HepG2 (cell line): ENCODE results near the gene MKNK1. TPM values are rescaled to one million over a fixed set of nuclear protein-coding genes. Genes with fewer than 3 reads are reported as not detected.

ENCODE experiments used
- E2F2 ChIP-seq: sonication (generic); formaldehyde crosslinking; IDR thresholded peaks from 2 replicates; pipeline ENCODE4 v1.4.0; 2020; ENCODE audit warnings: missing genetic modification reagents, borderline replicate concordance
- EP300 ChIP-seq, 3 experiments: sonication (generic) in 1 of 3; formaldehyde crosslinking in 1 of 3; IDR thresholded peaks; 2 replicates each; pipeline versions ENCODE4 v1.5.1 to v1.6.1; 2011 to 2020; ENCODE audit warnings: low read depth in 2 of 3, low read length in 2 of 3, borderline replicate concordance in 1 of 3, improper control_type of control experiment in 1 of 3, mild to moderate bottlenecking in 1 of 3, missing genetic modification reagents in 1 of 3, moderate library complexity in 1 of 3
- FOXM1 ChIP-seq: sonication (generic); formaldehyde crosslinking; IDR thresholded peaks from 2 replicates; pipeline ENCODE4 v1.5.0; 2020; ENCODE audit warnings: missing genetic modification reagents
- GATAD2A ChIP-seq: IDR thresholded peaks from 2 replicates; pipeline ENCODE4 v1.6.1; 2016
- GMEB1 ChIP-seq: sonication (generic); formaldehyde crosslinking; IDR thresholded peaks from 2 replicates; pipeline ENCODE4 v1.5.1; 2020; ENCODE audit warnings: missing genetic modification reagents, mild to moderate bottlenecking, borderline replicate concordance
- HNRNPUL1 ChIP-seq: fragments of 200-400 bp; formaldehyde crosslinking; IDR thresholded peaks from 2 replicates; pipeline ENCODE4 v1.6.1; 2017; ENCODE audit warnings: low read depth, mild to moderate bottlenecking, low read length, moderate library complexity
- PHF5A ChIP-seq: IDR thresholded peaks from one replicate; pipeline ENCODE4 v1.6.1; 2018; ENCODE audit warnings: low read depth, missing genetic modification reagents; ENCODE audit not compliant: unreplicated experiment
- REPIN1 ChIP-seq: sonication (generic); formaldehyde crosslinking; IDR thresholded peaks from 2 replicates; pipeline ENCODE4 v1.8.0; 2022; ENCODE audit warnings: missing genetic modification reagents, low read depth, mild to moderate bottlenecking, borderline replicate concordance
- RFXANK ChIP-seq: IDR thresholded peaks from 2 replicates; pipeline ENCODE4 v1.6.1; 2016
- U2AF2 ChIP-seq: fragments of 200-400 bp; formaldehyde crosslinking; IDR thresholded peaks from 2 replicates; pipeline ENCODE4 v1.6.1; 2017; ENCODE audit warnings: low read depth, mild to moderate bottlenecking, low read length
- ZBTB43 ChIP-seq: sonication (generic); formaldehyde crosslinking; conservative IDR thresholded peaks from 2 replicates; pipeline ENCODE4 v1.4.0; 2020; ENCODE audit warnings: missing genetic modification reagents
- ZBTB49 ChIP-seq: sonication (generic); formaldehyde crosslinking; IDR thresholded peaks from 2 replicates; pipeline ENCODE4 v1.4.0; 2020; ENCODE audit warnings: missing genetic modification reagents, borderline replicate concordance
- ZNF20 ChIP-seq: sonication (generic); formaldehyde crosslinking; IDR thresholded peaks from 2 replicates; pipeline ENCODE4 v1.4.0; 2020; ENCODE audit warnings: mild to moderate bottlenecking, moderate library complexity, missing genetic modification reagents
- ZNF781 ChIP-seq: sonication (generic); formaldehyde crosslinking; IDR thresholded peaks from 2 replicates; pipeline ENCODE4 v1.5.1; 2020; ENCODE audit warnings: borderline replicate concordance, mild to moderate bottlenecking, missing genetic modification reagents; ENCODE audit errors: not compliant biosample characterization
- polyA plus RNA-seq, 8 experiments: library from polyadenylated mRNA; depleted of rRNA in 3 of 8; stranded (reverse) in 7 of 8; unstranded in 1 of 8; fragments of >200 nt; fragmentation: Illumina TruSeq in 4 of 8; extraction: Trizol in 4 of 8; gene quantifications; 2 replicates each; pipeline versions ENCODE4 v1.2.1 to v1.2.3, GENCODE V29; 2011 to 2016; ENCODE audit warnings: low read depth in 4 of 8, missing spikeins in 1 of 8, mixed read lengths in 1 of 8; ENCODE audit not compliant: insufficient read depth in 1 of 8
- total RNA-seq, 5 experiments: library from RNA; depleted of rRNA; stranded (reverse); fragments of >200 nt; fragmentation: Illumina TruSeq; extraction: Trizol; gene quantifications; 2 replicates each; pipeline ENCODE4 v1.2.3, GENCODE V29; 2016; ENCODE audit warnings: low read depth in 1 of 5

The MKNK1 gene
- total and polyA plus RNA-seq, 2 of the 13 experiments (the other 11 are each of a cell fraction or from before 2014, with no cell fraction given), result 18.5 to 24.1 TPM

- TF ChIP-seq ZNF781 (CRISPR knock-in tag), result no peak
- TF ChIP-seq REPIN1 (CRISPR knock-in tag), result peak; percentile 5; the same call in 1 of the 2 replicates
- TF ChIP-seq EP300 (IDR thresholded peaks at IDR 0.05; ENCODE audit: low read depth in 2 of 2, low read length in 2 of 2), result no peak
- TF ChIP-seq EP300 (CRISPR knock-in tag; IDR thresholded peaks at IDR 0.05; ENCODE audit: borderline replicate concordance), result no peak
- no peak for TF ChIP-seq RFXANK (CRISPR knock-in tag)
- no peak for TF ChIP-seq ZBTB49 (CRISPR knock-in tag)
- no peak for TF ChIP-seq ZNF20
- no peak for TF ChIP-seq PHF5A (CRISPR knock-in tag)
- no peak for TF ChIP-seq GMEB1 (CRISPR knock-in tag)
- no peak for TF ChIP-seq ZBTB43 (CRISPR knock-in tag)
- no peak for TF ChIP-seq U2AF2
- no peak for TF ChIP-seq FOXM1
- no peak for TF ChIP-seq E2F2 (CRISPR knock-in tag)
- no peak for TF ChIP-seq HNRNPUL1
- no peak for TF ChIP-seq GATAD2A (CRISPR knock-in tag)
Observed at GRCh38 chr1:46616277-46617107, 12.4 kb upstream of the MKNK1 start, which contains the start of gene MOB3C (continued).
